Retinal pigment epithelial cell (primary cell): Measurements from ENCODE around the gene FAM20C.
A peak's percentile ranks its signal among the peaks of the same experiment; 100 is the strongest.

ENCODE experiments used
- DNase-seq: peaks from one replicate; pipeline ENCODE4 v3.0.0-alpha.2; 2010; ENCODE audit warnings: low read depth
- H3K4me3 ChIP-seq: 2 replicates; pipeline ENCODE4 v1.5.1; 2011; ENCODE audit warnings: mild to moderate bottlenecking, low read length, control low read depth, moderate library complexity
- CTCF ChIP-seq: conservative IDR thresholded peaks from 2 replicates; pipeline ENCODE4 v1.5.1; 2011; ENCODE audit warnings: low read depth, low read length, control low read depth, inconsistent platforms

Gene FAM20C

GRCh38 chr7:231030-231857 is 38.9 kb downstream of the FAM20C start:
- no peak for DNase-seq
- peak; percentile 41 for TF ChIP-seq CTCF
- H3K4me3 ChIP-seq, result no peak overlapping the region

DNA sequence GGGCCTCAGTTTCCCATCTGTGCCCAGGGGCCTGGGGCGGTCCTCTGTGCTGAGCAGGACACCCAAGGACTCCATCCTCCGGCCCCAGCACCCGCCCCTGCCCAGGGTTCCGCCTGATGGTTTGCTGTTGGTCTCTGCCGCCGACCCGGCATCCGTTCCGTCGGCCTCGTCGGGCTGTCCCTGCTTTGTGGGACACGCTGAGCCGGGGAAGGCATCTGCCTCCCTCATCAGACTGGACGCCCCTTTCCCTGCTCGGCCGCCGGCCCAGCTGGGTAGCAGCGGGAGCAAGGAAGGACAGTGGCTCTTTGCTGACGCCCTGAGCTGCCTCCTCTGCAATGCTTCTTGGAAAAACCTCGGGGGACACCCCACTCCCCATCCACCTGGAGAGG is 39.5 kb downstream of the FAM20C start:
- TF ChIP-seq CTCF, result no peak
- DNase-seq, result no peak
- H3K4me3 ChIP-seq, result no peak overlapping the region

DNA sequence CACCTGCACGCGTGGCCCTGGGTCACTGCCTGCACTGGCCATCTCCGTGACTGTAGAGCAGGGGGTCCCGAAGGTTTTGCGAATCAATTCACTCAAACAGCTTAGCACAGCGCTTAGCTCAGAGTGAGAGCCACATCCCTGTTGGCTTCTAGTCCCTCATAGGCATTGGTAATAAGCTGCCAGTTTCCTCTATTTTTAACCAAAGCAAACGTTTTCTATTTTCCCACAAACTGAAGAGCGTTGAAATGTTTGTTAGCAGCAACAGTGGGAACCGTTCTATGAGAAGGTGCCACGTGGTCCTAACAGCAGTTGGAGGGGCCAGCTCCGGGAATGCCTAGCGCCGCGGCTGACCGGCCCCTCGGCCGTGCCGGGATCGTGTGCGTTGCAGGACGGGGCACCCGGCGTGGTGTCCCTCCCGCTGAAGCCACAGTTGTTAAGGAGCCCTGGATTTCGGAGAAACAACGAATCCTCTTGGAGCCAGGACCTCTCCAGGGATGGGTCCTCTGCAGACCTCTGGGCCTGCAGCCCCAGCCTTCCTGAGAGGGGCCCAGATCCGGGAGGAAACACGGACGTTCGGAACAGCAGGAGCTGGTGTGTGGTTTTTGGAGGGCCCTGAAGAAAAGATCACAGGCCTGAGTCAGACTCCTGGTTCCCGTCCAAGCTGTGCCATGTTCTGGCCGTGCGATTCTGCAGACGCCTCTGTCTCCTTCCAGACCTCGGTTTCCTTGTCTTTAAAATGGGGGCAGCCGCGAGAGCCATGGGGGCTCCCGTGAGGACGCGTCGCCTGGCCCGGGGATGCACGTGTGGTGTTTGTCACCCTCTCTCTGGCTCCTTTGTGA is 40.3 kb downstream of the FAM20C start:
- no peak for DNase-seq
- no peak for TF ChIP-seq CTCF
- no peak overlapping the region for H3K4me3 ChIP-seq

DNA sequence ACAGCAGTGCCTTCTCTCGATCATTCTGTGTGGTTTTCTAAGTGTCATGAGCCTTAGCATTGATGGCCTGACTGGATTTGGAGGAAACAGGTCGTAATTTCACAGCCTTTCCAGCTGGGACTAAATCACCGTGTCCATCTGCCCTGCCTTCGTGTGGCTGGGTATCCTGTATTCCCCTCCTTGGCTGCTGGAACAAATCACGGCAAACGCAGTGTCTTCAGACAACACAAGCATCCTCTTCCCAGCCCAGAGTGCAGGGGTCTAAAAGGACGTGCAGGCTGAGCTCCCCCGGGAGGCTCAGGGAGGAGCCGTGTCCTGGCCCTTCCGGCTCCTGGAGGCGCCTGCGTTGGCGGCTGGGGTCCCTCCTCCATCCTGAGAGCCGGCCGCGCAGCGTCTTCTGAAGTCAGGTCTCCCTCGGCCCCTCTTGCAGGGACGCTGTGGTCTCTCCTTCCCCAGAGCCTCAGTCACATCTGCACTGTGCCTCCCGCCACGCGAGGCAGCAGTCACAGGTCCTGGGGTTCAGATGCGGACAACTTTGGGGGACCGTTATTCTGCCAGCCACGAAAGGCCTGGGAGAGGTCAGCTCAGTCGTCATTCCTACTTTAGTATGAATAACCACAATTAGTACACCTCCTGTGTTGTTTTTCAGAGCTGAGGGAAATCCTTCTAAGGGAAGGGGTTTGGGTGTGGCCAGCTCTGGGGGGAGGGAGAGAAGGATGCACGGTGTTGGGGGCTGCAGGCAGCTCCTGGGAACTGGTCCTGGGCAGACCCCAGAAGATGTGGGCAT is 41.1 kb downstream of the FAM20C start:
- no peak overlapping the region for H3K4me3 ChIP-seq
- TF ChIP-seq CTCF, result no peak
- no peak for DNase-seq

GRCh38 chr7:234051-234707 is 41.8 kb downstream of the FAM20C start:
- no peak for DNase-seq
- H3K4me3 ChIP-seq, result no peak overlapping the region
- no peak for TF ChIP-seq CTCF

GRCh38 chr7:234708-235553 is 42.6 kb downstream of the FAM20C start:
- TF ChIP-seq CTCF, result no peak
- H3K4me3 ChIP-seq, result no peak overlapping the region
- DNase-seq, result no peak
